Activated T-helper 2 cell treated with anti-CD3 and anti-CD28 coated beads, Interferon-gamma antibody, Interleukin-2, Interleukin-4, amounts not matched to agents 10 μg/mL and 5 μg/mL and 100 μg/mL, durations not matched to agents 14 hours and 24 hours and 36 hours (primary cell): ENCODE results near the gene CDK7. TPM values are rescaled to one million over a fixed set of nuclear protein-coding genes. Genes with fewer than 3 reads are reported as not detected.

Experiments used
- DNase-seq: peaks from one replicate; pipeline ENCODE4 v3.0.0; 2021; ENCODE audit warnings: low spot score
- H3K27ac Mint-ChIP-seq: one replicate; pipeline ENCODE4 v1.8.0; 2021; ENCODE audit warnings: mixed read lengths
- H3K27me3 Mint-ChIP-seq: one replicate; pipeline ENCODE4 v1.8.0; 2021; ENCODE audit warnings: low read depth, mixed read lengths
- H3K36me3 Mint-ChIP-seq: one replicate; pipeline ENCODE4 v1.8.0; 2021; ENCODE audit warnings: low read depth, mixed read lengths
- H3K4me1 Mint-ChIP-seq: one replicate; pipeline ENCODE4 v1.8.0; 2021; ENCODE audit warnings: low read depth, mixed read lengths
- H3K4me3 Mint-ChIP-seq: one replicate; pipeline ENCODE4 v1.8.0; 2021; ENCODE audit warnings: low read depth, mild to moderate bottlenecking, moderate library complexity, mixed read lengths
- H3K9me3 Mint-ChIP-seq: one replicate; pipeline ENCODE4 v1.8.0; 2021; ENCODE audit warnings: mixed read lengths
- intact Hi-C: fragments of 100-400 bp; cut with micrococcal nuclease; formaldehyde crosslinking; loops from one replicate; pipeline ENCODE4 v1.15.1; 2023
- total RNA-seq: library from RNA; stranded (reverse); gene quantifications from 2 replicates; pipeline ENCODE4 v1.2.3, GENCODE V29; 2022

The CDK7 gene
- total RNA-seq, 1 donor from 2014 or later, result 49.4 TPM

DNA sequence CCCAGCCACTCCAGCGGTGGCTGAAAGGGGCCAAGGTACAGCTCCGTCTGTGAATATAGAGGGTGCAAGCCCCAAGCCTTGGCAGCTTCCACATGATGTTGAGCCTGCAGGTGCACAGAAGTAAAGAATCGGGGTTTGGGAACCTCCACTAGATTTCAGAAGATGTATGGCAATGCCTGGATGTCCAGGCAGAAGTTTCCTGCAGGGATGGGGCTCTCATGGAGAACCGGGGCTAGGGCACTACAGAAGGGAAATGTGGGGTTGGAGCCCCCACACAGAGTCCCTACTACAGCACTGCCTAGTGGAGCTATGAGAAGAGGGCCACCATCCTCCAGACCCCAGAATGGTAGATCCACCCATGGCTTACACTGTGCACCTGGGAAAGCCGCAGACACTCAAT, 74.7 kb downstream of the CDK7 start:
- Mint-ChIP-seq H3K27ac (no peak overlapping the region), H3K36me3 (peaks cover 60% of the 10 kb centered on the region), H3K27me3 (no peaks in the 10 kb centered on the region), H3K4me3 (no peak overlapping the region), H3K9me3 (peaks cover 21% of the 10 kb centered on the region), H3K4me1 (peaks cover 6% of the 10 kb centered on the region)
- no peak for DNase-seq
- intact Hi-C loops, result no loop called here

DNA sequence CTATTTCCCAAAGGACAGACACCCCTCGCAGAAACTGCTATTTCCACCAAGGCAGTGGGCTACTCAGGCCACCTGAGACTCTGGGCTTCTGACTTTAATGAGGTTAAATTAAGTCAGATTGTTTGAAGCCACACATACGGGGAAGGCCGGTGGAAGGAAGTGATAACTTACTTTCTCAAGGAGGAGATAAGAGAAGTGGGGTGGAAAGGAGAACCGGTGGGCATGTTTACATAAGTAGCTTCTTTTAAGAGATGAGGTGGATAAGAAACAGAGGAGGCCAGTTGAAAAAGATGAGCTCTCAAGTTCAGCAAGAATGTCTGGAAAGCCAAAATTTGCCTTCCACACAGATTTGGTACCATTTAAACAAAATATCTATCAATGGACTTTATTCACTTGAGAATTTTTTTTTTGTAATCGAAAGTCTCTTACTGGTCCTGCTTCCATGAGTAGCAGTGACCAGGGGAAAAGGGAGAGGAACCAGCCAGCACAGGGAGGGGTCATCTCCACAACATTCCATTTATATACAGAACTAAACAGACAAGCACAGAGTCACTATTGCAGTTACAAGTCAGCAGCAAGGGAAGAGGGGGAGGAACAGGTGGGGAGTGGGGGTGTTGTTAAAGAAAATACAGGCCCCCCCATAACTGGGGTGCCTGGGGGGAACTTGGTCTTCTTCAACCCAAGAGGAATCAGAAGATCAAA, 77.9 kb downstream of the CDK7 start:
- no peak overlapping the region for H3K27ac Mint-ChIP-seq
- H3K4me3 Mint-ChIP-seq, result no peak overlapping the region
- H3K9me3 Mint-ChIP-seq, result peaks cover 21% of the 10 kb centered on the region
- intact Hi-C loops, result no loop called here
- H3K27me3 Mint-ChIP-seq, result no peaks in the 10 kb centered on the region
- DNase-seq, result no peak
- H3K4me1 Mint-ChIP-seq, result peaks cover 6% of the 10 kb centered on the region
- peaks cover 51% of the 10 kb centered on the region for H3K36me3 Mint-ChIP-seq

DNA sequence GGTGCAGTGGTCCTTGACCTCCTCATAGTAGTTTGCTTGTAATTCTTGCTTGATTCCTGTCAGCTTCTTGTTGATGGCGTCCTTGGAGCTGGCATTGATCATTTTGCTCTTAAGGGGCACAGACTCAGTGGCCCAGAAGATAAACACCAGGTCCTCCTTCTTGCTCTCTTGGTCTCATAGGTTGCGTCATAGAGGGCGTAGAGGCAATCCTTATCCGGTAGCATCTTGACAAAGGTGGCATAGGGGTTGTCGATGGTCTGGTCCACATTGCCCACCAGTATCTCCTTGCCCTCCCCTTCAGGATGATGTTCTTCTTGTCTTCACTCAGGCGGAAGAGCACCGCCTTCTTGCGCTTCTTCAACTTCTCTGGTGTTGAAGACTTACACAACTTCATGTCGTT, 78.7 kb downstream of the CDK7 start:
- no peak for DNase-seq
- intact Hi-C loops, result no loop called here
- Mint-ChIP-seq H3K4me1 (peaks cover 3% of the 10 kb centered on the region), H3K4me3 (no peak overlapping the region), H3K9me3 (peaks cover 20% of the 10 kb centered on the region), H3K27ac (no peak overlapping the region), H3K36me3 (peaks cover 43% of the 10 kb centered on the region), H3K27me3 (no peaks in the 10 kb centered on the region)

DNA sequence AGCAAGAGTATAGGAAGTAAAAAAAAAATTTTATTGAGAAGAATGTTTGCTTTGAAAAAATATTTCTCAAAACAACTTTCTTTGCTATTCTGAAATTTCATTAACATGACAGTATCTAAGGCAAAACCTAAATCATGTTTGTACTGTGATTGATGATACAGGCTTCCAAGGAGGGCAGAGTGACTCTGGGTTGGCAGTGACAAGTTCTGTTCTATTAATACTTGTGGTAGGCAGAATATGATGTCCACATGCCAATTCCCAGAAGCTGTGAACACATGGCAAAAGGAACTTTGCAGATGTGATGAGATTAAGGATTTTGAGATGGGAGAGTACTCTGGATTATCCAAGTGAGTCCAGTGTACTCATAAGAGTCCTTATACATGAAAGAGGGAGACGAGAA, 81.3 kb downstream of the CDK7 start:
- intact Hi-C loops, result no loop called here
- no peak for DNase-seq
- no peak overlapping the region for H3K27ac Mint-ChIP-seq
- no peaks in the 10 kb centered on the region for H3K27me3 Mint-ChIP-seq
- H3K4me3 Mint-ChIP-seq, result no peak overlapping the region
- H3K9me3 Mint-ChIP-seq, result no peaks in the 10 kb centered on the region
- peaks cover 3% of the 10 kb centered on the region for H3K4me1 Mint-ChIP-seq
- H3K36me3 Mint-ChIP-seq, result peaks cover 32% of the 10 kb centered on the region

DNA sequence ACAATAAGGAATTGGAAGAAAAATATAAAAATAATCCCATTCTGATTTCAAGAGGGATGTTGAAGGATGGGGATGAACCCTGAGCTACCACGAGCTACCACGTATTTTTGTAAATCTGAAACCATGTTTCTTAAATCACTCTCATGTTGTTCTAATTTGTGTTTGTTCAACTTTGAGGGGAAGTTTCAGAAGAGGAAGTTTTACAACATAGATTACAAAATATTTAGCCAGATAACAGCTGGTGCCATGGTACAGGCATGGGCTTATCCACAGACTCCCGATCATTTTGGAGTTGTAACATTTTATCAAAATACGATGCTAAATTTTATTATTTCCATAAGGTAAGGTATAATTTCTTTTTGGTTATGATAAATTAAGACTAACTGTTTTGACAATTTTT, 82.7 kb downstream of the CDK7 start:
- intact Hi-C loops, result no loop called here
- no peaks in the 10 kb centered on the region for H3K27me3 Mint-ChIP-seq
- peaks cover 3% of the 10 kb centered on the region for H3K4me1 Mint-ChIP-seq
- peaks cover 27% of the 10 kb centered on the region for H3K36me3 Mint-ChIP-seq
- H3K9me3 Mint-ChIP-seq, result no peaks in the 10 kb centered on the region
- H3K4me3 Mint-ChIP-seq, result no peak overlapping the region
- H3K27ac Mint-ChIP-seq, result no peak overlapping the region
- DNase-seq, result no peak

DNA sequence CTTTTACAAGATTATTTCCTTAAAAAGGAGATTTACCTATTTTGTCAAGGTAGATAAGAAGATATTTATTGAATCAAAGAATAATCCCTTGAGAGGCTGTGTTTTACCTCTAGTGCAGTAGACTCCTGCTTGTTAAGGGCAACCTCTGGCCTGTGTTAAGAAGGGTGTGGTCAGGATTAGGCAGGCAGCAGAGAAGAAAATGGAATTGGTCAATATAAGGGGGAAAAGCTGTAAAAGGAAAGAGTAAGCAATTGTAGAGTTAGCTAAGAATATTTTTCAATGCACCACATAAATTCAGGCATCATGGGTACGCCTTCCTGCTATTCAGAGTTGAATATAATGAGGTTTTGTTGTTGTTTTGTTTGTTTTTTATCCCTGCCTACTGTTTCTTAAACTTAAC, 91.7 kb downstream of the CDK7 start:
- no peak for DNase-seq
- intact Hi-C loops, result no loop called here
- Mint-ChIP-seq H3K27ac (no peak overlapping the region), H3K4me3 (no peak overlapping the region), H3K9me3 (no peaks in the 10 kb centered on the region), H3K36me3 (no peaks in the 10 kb centered on the region), H3K27me3 (no peaks in the 10 kb centered on the region), H3K4me1 (peaks cover 3% of the 10 kb centered on the region)

Other genes starting within 250 kb of the CDK7 start
- gene SLC30A5, start 140.9 kb upstream of the CDK7 start, total RNA-seq, result 59.6 and 64.1 TPM in 2 replicates
- gene CCNB1, start 67.7 kb upstream of the CDK7 start, total RNA-seq, result 152 and 164 TPM in 2 replicates
- 35.3 and 37.0 TPM in 2 replicates for gene CENPH, start 45.3 kb upstream of the CDK7 start, total RNA-seq
- gene CCDC125, start 97.9 kb downstream of the CDK7 start, total RNA-seq, result 10.0 and 10.1 TPM in 2 replicates
- 59.8 and 60.1 TPM in 2 replicates for gene AK6, start 134.6 kb downstream of the CDK7 start, total RNA-seq
- gene TAF9, start 134.6 kb downstream of the CDK7 start, total RNA-seq, result 58.0 and 63.2 TPM in 2 replicates
- gene RAD17, start 134.9 kb downstream of the CDK7 start, total RNA-seq, result 24.7 and 28.0 TPM in 2 replicates
- 0.14 and 0.16 TPM in 2 replicates for gene MARVELD2, start 180.2 kb downstream of the CDK7 start, total RNA-seq